PC-3 (cell line): Measurements from ENCODE around the gene ATF1. TPM values are rescaled to one million over a fixed set of nuclear protein-coding genes. Genes with fewer than 3 reads are reported as not detected.

Experiments
- ATAC-seq: fragments of 200-7000 bp; cut with Tn5 transposase; 2 replicates; pipeline ENCODE4 v1.9.1; 2020; ENCODE audit warnings: mild to moderate bottlenecking, moderate library complexity
- BruUV-seq: library from RNA; stranded (reverse); fragments of 400-500 nt; replicated peaks from 2 replicates; lab custom pipeline; 2021; lab: Mats Ljungman, UMichigan
- CTCF ChIA-PET: fragments of 300-600 bp; sonication (Branson Sonifier 250); formaldehyde crosslinking; loops from one replicate; lab custom pipeline; 2022; ENCODE audit warnings: antibody characterized with exemption; lab: Charles Lee
- POLR2A ChIA-PET: fragments of 300-600 bp; sonication (Branson Sonifier 250); formaldehyde crosslinking; loops from one replicate; lab custom pipeline; 2022; ENCODE audit warnings: antibody characterized with exemption; ENCODE audit not compliant: unreplicated experiment; lab: Charles Lee
- DNase-seq: peaks from one replicate; pipeline ENCODE4 v3.0.0-alpha.2; 2015
- H2AFZ ChIP-seq: fragments of 300-600 bp; sonication (generic); 2 replicates; pipeline ENCODE4 v1.6.0; 2016; ENCODE audit warnings: antibody characterized with exemption, low read length
- H3F3A ChIP-seq: fragments of 300-600 bp; sonication (generic); one replicate; pipeline ENCODE4 v1.6.0; 2017; ENCODE audit warnings: antibody characterized with exemption, low read length, control low read depth, mild to moderate bottlenecking; ENCODE audit not compliant: unreplicated experiment
- H3K27ac ChIP-seq: fragments of 300-600 bp; sonication (generic); 2 replicates; pipeline ENCODE4 v1.5.1; 2016; ENCODE audit warnings: mild to moderate bottlenecking, low read length
- H3K27me3 ChIP-seq: fragments of 300-600 bp; sonication (generic); 2 replicates; pipeline ENCODE4 v1.6.1; 2016; ENCODE audit warnings: low read length, mixed read lengths
- H3K36me3 ChIP-seq: fragments of 300-600 bp; sonication (generic); 2 replicates; pipeline ENCODE4 v1.6.1; 2016; ENCODE audit warnings: low read depth, mixed run types, low read length, mixed read lengths
- H3K4me1 ChIP-seq: fragments of 300-600 bp; sonication (generic); 2 replicates; pipeline ENCODE4 v1.5.1; 2016; ENCODE audit warnings: low read length; ENCODE audit not compliant: insufficient read depth
- H3K4me2 ChIP-seq: fragments of 300-600 bp; sonication (generic); 2 replicates; pipeline ENCODE4 v1.6.0; 2016; ENCODE audit warnings: low read length
- H3K4me3 ChIP-seq: fragments of 300-600 bp; sonication (generic); 2 replicates; pipeline ENCODE4 v1.5.1; 2016; ENCODE audit warnings: mild to moderate bottlenecking, low read length, mixed read lengths
- H3K79me2 ChIP-seq: fragments of 300-600 bp; sonication (generic); 2 replicates; pipeline ENCODE4 v1.6.1; 2017; ENCODE audit warnings: low read length, mixed read lengths
- H3K9ac ChIP-seq: fragments of 300-600 bp; sonication (generic); 2 replicates; pipeline ENCODE4 v1.6.0; 2016; ENCODE audit warnings: mild to moderate bottlenecking, low read length
- H3K9me2 ChIP-seq: fragments of 300-600 bp; sonication (generic); replicated peaks from 2 replicates; pipeline ENCODE4 v1.6.1; 2016; ENCODE audit warnings: mixed run types, low read length, mixed read lengths
- H3K9me3 ChIP-seq: fragments of 300-600 bp; sonication (generic); 2 replicates; pipeline ENCODE4 v1.6.1; 2016; ENCODE audit warnings: low read length, mixed read lengths
- H4K20me1 ChIP-seq: fragments of 300-600 bp; sonication (generic); 2 replicates; pipeline ENCODE4 v1.6.1; 2016; ENCODE audit warnings: low read length, mixed read lengths
- EZH2 ChIP-seq: fragments of 300-600 bp; sonication (generic); IDR thresholded peaks from one replicate; pipeline ENCODE4 v1.6.1; 2017; ENCODE audit warnings: antibody characterized with exemption, mild to moderate bottlenecking, low read length; ENCODE audit not compliant: unreplicated experiment
- EZH2phosphoT487 ChIP-seq: fragments of 300-600 bp; sonication (generic); IDR thresholded peaks from 2 replicates; pipeline ENCODE4 v1.6.1; 2018; ENCODE audit warnings: mild to moderate bottlenecking, antibody characterized with exemption, low read length, borderline replicate concordance
- intact Hi-C: fragments of 100-400 bp; cut with micrococcal nuclease; formaldehyde crosslinking; loops from 2 replicates; pipeline ENCODE4 v1.9.0; 2023
- total RNA-seq: library from RNA; depleted of rRNA; stranded (reverse); fragments of >200 nt; gene quantifications from 2 replicates; pipeline ENCODE4 v1.2.3, GENCODE V29; 2014
- TF ChIP-seq, protein P1 (sequence below): fragments of 300-600 bp; sonication (generic); conservative IDR thresholded peaks from 2 replicates; pipeline ENCODE4 v1.5.1; 2017; ENCODE audit warnings: antibody characterized with exemption, low read depth, mild to moderate bottlenecking, low read length

Gene ATF1
- total RNA-seq, 1 experiment from 2014 or later = 67.2 TPM

DNA sequence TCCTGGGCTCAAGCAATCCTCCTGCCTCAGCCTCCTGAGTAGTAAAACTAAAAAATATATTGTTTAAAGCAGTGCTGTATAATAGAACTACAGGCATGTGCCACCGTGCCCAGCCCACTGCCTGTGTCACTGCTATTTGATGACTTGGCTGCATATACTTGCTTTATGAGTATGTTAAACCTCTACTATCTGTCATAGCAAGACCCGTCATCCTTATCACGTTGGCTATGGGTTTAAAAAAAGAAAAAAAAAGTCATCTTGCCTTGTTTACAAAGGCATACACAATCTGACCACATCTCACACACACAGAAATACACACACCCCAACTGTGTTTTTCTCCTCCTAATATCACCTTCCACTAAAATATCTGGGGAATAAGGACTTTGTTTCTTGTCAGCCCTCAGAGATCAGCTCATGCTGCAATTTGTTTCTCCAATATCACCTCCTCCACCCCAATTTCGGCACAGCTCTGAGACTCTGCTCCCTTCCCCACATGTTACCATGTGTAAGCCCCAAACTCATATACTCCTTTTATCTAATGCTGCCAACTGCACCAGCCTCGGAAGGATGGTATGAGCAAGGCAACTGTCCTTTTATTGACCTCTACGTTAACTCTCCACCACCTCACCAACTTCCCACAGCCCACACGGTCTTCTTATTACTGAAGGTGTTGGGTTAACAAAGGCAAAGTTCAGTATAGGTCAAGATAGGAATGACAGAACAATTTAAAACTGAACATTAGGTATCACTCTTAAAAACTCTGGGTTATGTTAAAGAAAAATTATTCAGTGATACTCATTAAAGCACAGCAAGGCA is 78.0 kb downstream of the ATF1 start:
- BruUV-seq = no TSS peak
- no peak overlapping the region for H3K4me2 ChIP-seq
- intact Hi-C loops = no loop called here

DNA sequence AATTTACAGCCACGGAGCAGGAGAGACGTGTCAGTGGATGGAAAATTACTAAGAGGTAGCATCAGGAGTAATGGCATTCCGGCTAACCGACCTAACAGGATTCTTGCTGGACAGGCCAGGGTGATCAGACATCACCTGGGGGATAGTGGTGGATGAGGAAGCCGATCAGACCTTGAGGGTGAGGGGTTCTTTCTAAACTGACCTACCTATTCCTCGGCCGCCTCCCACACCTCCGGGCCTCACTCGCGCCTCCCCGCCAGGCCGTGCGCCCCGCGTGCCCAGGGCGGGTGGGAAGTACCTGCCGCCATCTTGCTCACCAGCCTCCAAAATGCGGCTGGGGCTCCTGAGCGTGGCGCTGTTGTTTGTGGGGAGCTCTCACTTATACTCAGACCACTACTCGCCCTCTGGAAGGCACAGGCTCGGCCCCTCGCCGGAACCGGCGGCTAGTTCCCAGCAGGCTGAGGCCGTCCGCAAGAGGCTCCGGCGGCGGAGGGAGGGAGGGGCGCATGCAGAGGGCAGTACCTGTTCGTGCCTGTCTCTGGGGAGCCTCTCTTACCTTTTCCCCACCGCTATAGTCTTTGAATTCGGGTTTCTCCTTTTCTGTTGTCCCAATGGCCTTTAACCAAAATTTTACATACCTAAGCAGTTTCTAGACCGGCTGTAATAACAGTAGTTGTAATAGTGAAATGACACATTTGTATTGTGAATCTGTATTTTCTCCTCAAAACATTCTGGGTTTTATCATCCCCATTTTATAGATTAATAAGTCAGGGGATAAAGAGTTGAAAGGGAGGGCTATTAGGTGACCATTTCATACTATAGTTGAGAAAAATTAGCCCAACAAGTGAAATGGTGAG is 79.0 kb downstream of the ATF1 start, which contains the start of gene TMPRSS12:
TMPRSS12 (plus strand) TSS at position 290 of the 857 bp plus-strand sequence; CDS start at position 329, 39 bp downstream.
- H3K9me2 ChIP-seq = no peaks in the 10 kb centered on the region
- H2AFZ ChIP-seq = no peak within 1 kb of the TSS
- no peak within 1 kb of the TSS for H3K9ac ChIP-seq
- TF ChIP-seq, protein P1, sequence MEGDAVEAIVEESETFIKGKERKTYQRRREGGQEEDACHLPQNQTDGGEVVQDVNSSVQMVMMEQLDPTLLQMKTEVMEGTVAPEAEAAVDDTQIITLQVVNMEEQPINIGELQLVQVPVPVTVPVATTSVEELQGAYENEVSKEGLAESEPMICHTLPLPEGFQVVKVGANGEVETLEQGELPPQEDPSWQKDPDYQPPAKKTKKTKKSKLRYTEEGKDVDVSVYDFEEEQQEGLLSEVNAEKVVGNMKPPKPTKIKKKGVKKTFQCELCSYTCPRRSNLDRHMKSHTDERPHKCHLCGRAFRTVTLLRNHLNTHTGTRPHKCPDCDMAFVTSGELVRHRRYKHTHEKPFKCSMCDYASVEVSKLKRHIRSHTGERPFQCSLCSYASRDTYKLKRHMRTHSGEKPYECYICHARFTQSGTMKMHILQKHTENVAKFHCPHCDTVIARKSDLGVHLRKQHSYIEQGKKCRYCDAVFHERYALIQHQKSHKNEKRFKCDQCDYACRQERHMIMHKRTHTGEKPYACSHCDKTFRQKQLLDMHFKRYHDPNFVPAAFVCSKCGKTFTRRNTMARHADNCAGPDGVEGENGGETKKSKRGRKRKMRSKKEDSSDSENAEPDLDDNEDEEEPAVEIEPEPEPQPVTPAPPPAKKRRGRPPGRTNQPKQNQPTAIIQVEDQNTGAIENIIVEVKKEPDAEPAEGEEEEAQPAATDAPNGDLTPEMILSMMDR = no peak
- no peak for TF ChIP-seq EZH2
- no peak for TF ChIP-seq EZH2phosphoT487
- H3K27me3 ChIP-seq = no peaks in the 10 kb centered on the region
- no peaks in the 10 kb centered on the region for H4K20me1 ChIP-seq
- intact Hi-C loops = no loop called here
- no peaks in the 10 kb centered on the region for H3K36me3 ChIP-seq
- no peak within 1 kb of the TSS for H3K4me3 ChIP-seq
- H3F3A ChIP-seq = no peaks in the 10 kb centered on the region
- H3K4me1 ChIP-seq = peaks cover 6% of the 10 kb centered on the region; the same call in 1 of the 2 replicates
- no peaks in the 10 kb centered on the region for H3K79me2 ChIP-seq
- no peak within 1 kb of the TSS for H3K27ac ChIP-seq
- DNase-seq = no peak
- ChIA-PET POLR2A (no interaction called here), CTCF (no interaction called here)
- H3K4me2 ChIP-seq = no peak within 1 kb of the TSS
- BruUV-seq = no TSS peak
- no peak for ATAC-seq
- no peaks in the 10 kb centered on the region for H3K9me3 ChIP-seq

More for the DNA sequence above, 78.0 kb downstream of the ATF1 start:
- no peaks in the 10 kb centered on the region for H3K36me3 ChIP-seq
- POLR2A ChIA-PET = no interaction called here
- no peak overlapping the region for H3K27ac ChIP-seq
- CTCF ChIA-PET = no interaction called here
- ATAC-seq = no peak
- peaks cover 6% of the 10 kb centered on the region; the same call in 1 of the 2 replicates for H3K4me1 ChIP-seq
- H3K9me2 ChIP-seq = no peaks in the 10 kb centered on the region
- H3K4me3 ChIP-seq = no peak overlapping the region
- H4K20me1 ChIP-seq = no peaks in the 10 kb centered on the region
- H3K9me3 ChIP-seq = no peaks in the 10 kb centered on the region
- no peak overlapping the region for H2AFZ ChIP-seq
- no peak for TF ChIP-seq EZH2
- TF ChIP-seq EZH2phosphoT487 = no peak
- TF ChIP-seq, protein P1 = no peak
- no peaks in the 10 kb centered on the region for H3F3A ChIP-seq
- no peaks in the 10 kb centered on the region for H3K79me2 ChIP-seq
- no peak overlapping the region for H3K9ac ChIP-seq
- no peaks in the 10 kb centered on the region for H3K27me3 ChIP-seq
- DNase-seq = no peak
